ENCODE measurements around the gene STAC2.
"Not testable (repeated sequence)": the region's sequence is repeated elsewhere in the genome, so short reads cannot be mapped to it uniquely, and the experiment has no call there.

Gene STAC2, protein sequence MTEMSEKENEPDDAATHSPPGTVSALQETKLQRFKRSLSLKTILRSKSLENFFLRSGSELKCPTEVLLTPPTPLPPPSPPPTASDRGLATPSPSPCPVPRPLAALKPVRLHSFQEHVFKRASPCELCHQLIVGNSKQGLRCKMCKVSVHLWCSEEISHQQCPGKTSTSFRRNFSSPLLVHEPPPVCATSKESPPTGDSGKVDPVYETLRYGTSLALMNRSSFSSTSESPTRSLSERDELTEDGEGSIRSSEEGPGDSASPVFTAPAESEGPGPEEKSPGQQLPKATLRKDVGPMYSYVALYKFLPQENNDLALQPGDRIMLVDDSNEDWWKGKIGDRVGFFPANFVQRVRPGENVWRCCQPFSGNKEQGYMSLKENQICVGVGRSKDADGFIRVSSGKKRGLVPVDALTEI

DNA sequence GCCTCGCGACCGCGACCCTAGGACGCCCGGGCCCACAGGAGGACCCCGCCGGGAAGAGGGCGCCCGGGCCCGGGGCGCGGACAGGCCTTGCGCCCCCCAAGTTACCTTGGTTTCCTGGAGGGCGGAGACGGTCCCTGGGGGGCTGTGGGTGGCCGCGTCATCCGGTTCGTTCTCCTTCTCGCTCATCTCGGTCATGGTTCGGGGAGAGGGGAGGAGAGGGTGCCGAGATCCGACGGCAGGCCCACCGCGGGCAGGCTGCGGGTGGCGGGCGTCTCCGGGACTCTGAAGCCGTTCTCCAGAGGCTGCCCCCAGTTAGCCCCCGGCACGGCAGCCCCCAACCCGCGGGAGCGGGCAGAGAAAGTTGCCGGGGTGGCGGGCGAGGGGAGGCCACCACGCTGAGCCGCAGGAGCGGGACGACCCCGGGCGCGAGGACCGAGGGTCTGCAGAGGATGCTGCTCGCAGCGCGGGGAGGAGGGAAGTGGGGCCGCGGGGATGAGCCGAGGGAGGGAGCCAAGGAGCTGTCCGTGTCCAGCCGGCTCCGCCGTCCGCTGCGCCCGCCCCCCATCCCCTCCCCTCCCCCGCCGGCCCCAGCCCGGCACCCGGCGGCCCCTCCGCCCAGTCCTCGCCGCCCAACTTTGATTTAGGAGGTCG is at the start of gene STAC2:
Gene STAC2, minus strand, starts transcription at position 638 of the 651 bp plus-strand sequence. Its CDS starts 443 bp downstream, at position 195.
- no peak for DNase-seq

DNA sequence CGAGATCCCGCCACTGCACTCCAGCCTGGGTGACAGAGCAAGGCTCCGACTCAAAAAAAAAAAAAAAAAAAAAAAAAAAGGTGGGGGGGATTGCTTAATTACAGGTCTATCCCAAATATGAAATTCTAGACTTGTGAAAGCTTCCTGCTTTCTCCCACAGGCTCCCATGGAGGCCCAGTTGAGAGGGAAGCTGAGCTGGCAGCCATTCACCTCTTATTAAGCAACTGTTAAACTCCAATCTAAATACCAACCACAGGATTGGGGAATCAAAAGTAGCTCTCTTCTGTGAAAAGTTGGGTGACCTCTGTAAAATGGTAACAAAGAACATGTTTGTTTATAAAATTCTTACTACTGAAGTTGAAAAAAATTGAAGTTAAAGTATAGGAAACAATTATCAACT is 45.8 kb upstream of the STAC2 start:
- no peak for DNase-seq

GRCh38 chr17:39270923-39271322 is 45.2 kb upstream of the STAC2 start:
- DNase-seq = peak in 3 of 51 donors; percentile 4 to 14 (median 8)

DNA sequence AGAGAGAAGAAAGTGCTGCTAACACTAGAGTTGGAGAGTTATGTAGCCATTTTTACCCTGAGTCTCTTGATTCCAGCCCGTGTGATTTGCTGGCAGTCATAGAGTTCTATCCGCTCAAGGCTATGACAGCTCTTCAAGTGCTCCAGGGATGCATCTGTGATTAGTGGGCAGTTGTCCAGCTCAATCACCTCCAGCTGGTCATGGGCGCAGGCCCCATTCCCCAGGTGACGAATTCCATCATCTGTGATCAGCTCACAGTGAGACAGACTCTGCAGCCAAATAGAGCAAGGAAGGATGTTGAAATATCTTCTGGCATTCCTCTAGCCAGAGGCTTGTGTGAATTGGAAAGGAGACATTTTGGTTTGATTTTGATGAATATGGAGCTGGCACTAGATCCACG is 38.4 kb upstream of the STAC2 start:
- DNase-seq = no peak

- no peak for DNase-seq
Measured at GRCh38 chr17:39261286-39261685, 35.5 kb upstream of the STAC2 start.

GRCh38 chr17:39252788-39253460 is 27.2 kb upstream of the STAC2 start:
- DNase-seq = no peak

DNA sequence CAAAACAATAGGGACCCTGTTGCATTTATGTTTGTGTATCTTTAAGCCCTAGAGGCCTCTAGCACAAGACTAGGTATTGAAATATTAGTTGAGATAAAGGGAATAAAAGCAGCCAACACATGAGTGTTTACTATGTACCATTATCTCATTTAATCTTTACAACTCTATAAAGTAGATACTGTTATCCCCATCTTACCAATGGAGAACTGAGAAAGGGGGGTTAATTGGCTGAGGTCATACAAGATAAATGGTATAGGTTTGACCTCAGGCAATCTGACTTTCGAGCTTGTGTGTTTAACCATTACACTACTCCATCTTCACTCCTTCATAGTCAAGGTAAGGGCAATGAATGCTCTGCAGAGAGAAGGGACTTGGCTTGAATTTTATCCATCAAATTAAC is 26.3 kb upstream of the STAC2 start:
- DNase-seq = no peak

- DNase-seq = not testable (repeated sequence)
Measured at GRCh38 chr17:39250076-39250475, 24.3 kb upstream of the STAC2 start.

DNA sequence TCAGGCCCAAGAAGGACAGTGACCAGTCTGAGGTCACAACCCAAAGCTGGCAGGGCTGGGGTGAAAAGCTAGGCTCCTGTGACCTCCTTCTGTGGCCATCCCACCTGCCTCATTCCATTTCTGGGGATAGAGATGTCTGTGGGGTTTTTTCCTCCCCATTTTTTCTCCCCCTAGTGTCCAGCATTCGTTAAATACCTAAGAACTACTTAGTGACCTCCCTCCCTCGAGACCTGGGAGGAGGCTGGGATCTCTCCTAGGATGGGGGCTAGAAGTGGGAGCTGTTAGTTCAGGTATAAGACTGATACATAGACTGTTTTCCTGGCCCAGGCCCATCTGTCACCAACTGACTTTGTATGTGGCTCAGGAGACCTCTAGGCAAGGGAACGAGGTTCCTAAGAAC is 20.5 kb upstream of the STAC2 start:
- no peak for DNase-seq

- DNase-seq = peak in 46 of 51 donors; percentile 5 to 93 (median 64)
Measured at GRCh38 chr17:39244600-39245570, 19.1 kb upstream of the STAC2 start.

GRCh38 chr17:39244016-39244599 is 18.4 kb upstream of the STAC2 start:
- DNase-seq = no peak

GRCh38 chr17:39243155-39243554 is 17.4 kb upstream of the STAC2 start:
- DNase-seq = no peak

DNA sequence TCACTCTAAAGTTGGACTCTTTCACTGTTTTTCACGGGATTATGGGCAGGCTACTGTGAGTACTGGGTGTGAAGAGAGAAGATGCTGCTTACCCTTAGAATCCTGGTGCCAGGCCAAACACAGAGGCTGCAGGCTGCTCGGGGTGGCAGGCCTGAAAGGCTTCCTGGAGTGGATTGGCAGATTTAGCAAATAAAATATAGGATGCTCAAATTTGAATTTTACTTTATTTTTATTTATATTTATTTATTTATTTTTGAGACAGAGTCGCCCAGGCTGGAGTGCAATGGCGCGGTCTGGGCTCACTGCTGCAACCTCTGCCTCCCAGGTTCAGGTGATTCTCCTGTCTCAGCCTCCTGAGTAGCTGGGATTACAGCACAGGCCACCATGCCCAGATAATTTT is 14.9 kb upstream of the STAC2 start:
- DNase-seq = no peak

DNA sequence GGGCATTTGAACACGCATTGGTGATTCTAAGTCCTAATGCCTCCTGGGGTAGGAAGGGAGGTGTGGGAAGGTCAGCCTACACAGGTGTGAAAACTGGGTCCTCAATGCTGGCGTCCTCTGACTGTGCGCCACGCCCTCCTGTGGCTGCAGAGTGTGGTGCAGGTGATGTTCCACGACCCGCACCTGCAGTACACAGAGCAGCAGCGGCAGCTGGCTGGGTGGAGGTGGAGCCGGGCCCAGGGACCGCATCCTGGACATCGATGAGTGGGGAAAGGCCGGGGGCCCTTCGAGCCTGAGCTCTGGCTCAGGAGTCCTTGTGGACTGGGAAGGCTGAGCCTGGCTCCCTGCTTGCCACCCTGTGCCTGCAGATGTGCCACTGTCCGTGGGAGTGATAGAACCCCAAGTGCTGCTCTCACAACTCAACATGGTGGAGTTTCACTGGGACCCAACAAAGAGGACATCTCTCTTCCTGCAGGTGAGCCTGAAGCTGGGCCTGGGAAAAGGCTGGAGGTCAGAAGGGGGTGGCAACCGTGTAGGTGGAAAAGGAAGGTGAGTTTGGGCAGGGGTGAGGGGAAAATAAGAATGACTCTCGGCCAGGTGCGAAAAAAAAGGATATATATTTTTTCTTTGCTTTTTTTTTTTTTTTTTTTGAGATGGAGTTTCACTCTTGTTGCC is 14.0 kb upstream of the STAC2 start:
- peak in 6 of 51 donors; percentile 7 to 29 (median 16) for DNase-seq

- DNase-seq = peak in 2 of 51 donors; percentile 6 to 23
Measured at GRCh38 chr17:39238311-39238972, 12.7 kb upstream of the STAC2 start.

- no peak for DNase-seq
Measured at GRCh38 chr17:39237586-39237985, 11.8 kb upstream of the STAC2 start.

GRCh38 chr17:39236981-39237441 is 11.3 kb upstream of the STAC2 start:
- DNase-seq = no peak

DNA sequence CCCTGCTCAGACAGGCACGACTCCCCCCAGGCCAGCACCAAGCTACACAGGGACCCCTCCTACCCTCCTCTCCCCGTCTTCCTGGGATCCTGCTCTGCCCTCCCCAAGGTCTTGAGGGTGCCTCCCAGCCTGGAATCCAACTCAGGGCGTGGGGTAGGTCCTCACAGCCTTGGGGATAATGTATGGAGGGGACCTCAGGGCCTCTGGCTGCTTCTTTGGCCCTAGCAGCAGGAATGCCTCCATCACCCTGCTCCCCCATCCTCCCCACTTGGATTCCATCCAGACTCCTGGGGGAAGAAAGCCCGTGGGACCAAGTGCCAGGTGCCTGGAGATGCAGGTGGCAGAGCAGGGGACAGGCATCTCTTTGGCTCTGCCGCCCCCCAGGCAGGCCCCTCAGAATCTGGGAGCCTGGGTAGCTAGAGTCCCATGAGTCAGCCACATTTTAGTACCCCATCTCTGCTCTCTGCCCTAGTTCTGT is 10.7 kb upstream of the STAC2 start:
- no peak for DNase-seq
